Measurements from ENCODE around the gene PDE8A. TPM values are rescaled to one million over a fixed set of nuclear protein-coding genes. Genes with fewer than 3 reads are reported as not detected.
"Not testable (repeated sequence)": the region's sequence is repeated elsewhere in the genome, so short reads cannot be mapped to it uniquely, and the experiment has no call there.

PDE8A gene
- total RNA-seq, 1 donor: 26.2 TPM

- no peak for TF ChIP-seq CTCF (IDR thresholded peaks at IDR 0.05; ENCODE audit: insufficient read depth, low read length)
- no peak overlapping the region for H3K4me3 ChIP-seq (ENCODE audit: low read depth, low read length)
- DNase-seq (ENCODE audit: low read depth): no peak
These were observed 7.4 kb downstream of the PDE8A start for GRCh38 chr15:84988909-84989644.

- H3K4me3 ChIP-seq (ENCODE audit: low read depth, low read length): no peak overlapping the region
- TF ChIP-seq CTCF (IDR thresholded peaks at IDR 0.05; ENCODE audit: insufficient read depth, low read length): no peak
- DNase-seq (ENCODE audit: low read depth): no peak
These were observed 8.9 kb downstream of the PDE8A start for GRCh38 chr15:84990507-84990906.

- no peak overlapping the region for H3K4me3 ChIP-seq (ENCODE audit: low read depth, low read length)
- DNase-seq (ENCODE audit: low read depth): no peak
- no peak for TF ChIP-seq CTCF (IDR thresholded peaks at IDR 0.05; ENCODE audit: insufficient read depth, low read length)
These were observed 9.5 kb downstream of the PDE8A start for GRCh38 chr15:84991014-84991712.

- no peak for TF ChIP-seq CTCF (IDR thresholded peaks at IDR 0.05; ENCODE audit: insufficient read depth, low read length)
- H3K4me3 ChIP-seq (ENCODE audit: low read depth, low read length): no peak overlapping the region
- peak; percentile 79 for DNase-seq (ENCODE audit: low read depth)
These were observed 10.7 kb downstream of the PDE8A start for GRCh38 chr15:84992157-84992944.

GRCh38 chr15:84996055-84996454, 14.4 kb downstream of the PDE8A start:
- no peak for DNase-seq (ENCODE audit: low read depth)

GRCh38 chr15:84996714-84997113, 15.1 kb downstream of the PDE8A start:
- H3K4me3 ChIP-seq (ENCODE audit: low read depth, low read length); DNase-seq (ENCODE audit: low read depth): not testable (repeated sequence)

More at GRCh38 chr15:84996055-84996454, 14.4 kb downstream of the PDE8A start:
- TF ChIP-seq CTCF (IDR thresholded peaks at IDR 0.05; ENCODE audit: insufficient read depth, low read length): no peak
- H3K4me3 ChIP-seq (ENCODE audit: low read depth, low read length): no peak overlapping the region

- not testable (repeated sequence) for H3K4me3 ChIP-seq (ENCODE audit: low read depth, low read length); DNase-seq (ENCODE audit: low read depth)
These were observed 15.6 kb downstream of the PDE8A start for GRCh38 chr15:84997214-84997613.
